ENCODE data around the gene ZNF473.

Gene ZNF473

GRCh38 chr19:49997709-49998108 lies 28.1 kb upstream of the ZNF473 start:
- no peak for TF ChIP-seq FOXP2 (optimal IDR thresholded peaks at IDR 0.05; ENCODE audit: borderline replicate concordance, extremely low read depth, extremely low read length, insufficient read depth)
- no peak for TF ChIP-seq SIN3A (IDR thresholded peaks at IDR 0.05; ENCODE audit: borderline replicate concordance, insufficient read depth, low read length)
- no peak for TF ChIP-seq TAF1 (IDR thresholded peaks at IDR 0.05; ENCODE audit: borderline replicate concordance, insufficient read depth, low read length)
- no peak for TF ChIP-seq REST (IDR thresholded peaks at IDR 0.05; ENCODE audit: insufficient read depth in 1 of 2, low read depth in 2 of 2, low read length in 2 of 2)
- no peak for TF ChIP-seq POLR2AphosphoS5 (IDR thresholded peaks at IDR 0.05; ENCODE audit: low read depth, low read length)

GRCh38 chr19:49999371-50000010 lies 26.3 kb upstream of the ZNF473 start:
- TF ChIP-seq FOXP2 (optimal IDR thresholded peaks at IDR 0.05; ENCODE audit: borderline replicate concordance, extremely low read depth, extremely low read length, insufficient read depth) (no peak), REST (IDR thresholded peaks at IDR 0.05; ENCODE audit: insufficient read depth in 1 of 2, low read depth in 2 of 2, low read length in 2 of 2) (no peak), SIN3A (IDR thresholded peaks at IDR 0.05; ENCODE audit: borderline replicate concordance, insufficient read depth, low read length) (no peak), POLR2AphosphoS5 (IDR thresholded peaks at IDR 0.05; ENCODE audit: low read depth, low read length) (no peak), TAF1 (IDR thresholded peaks at IDR 0.05; ENCODE audit: borderline replicate concordance, insufficient read depth, low read length) (no peak)

- TF ChIP-seq REST (IDR thresholded peaks at IDR 0.05; ENCODE audit: insufficient read depth in 1 of 2, low read depth in 2 of 2, low read length in 2 of 2) (no peak), SIN3A (IDR thresholded peaks at IDR 0.05; ENCODE audit: borderline replicate concordance, insufficient read depth, low read length) (no peak), POLR2AphosphoS5 (IDR thresholded peaks at IDR 0.05; ENCODE audit: low read depth, low read length) (no peak), TAF1 (IDR thresholded peaks at IDR 0.05; ENCODE audit: borderline replicate concordance, insufficient read depth, low read length) (no peak), FOXP2 (optimal IDR thresholded peaks at IDR 0.05; ENCODE audit: borderline replicate concordance, extremely low read depth, extremely low read length, insufficient read depth) (no peak)
Measured at GRCh38 chr19:50000038-50000840, 25.6 kb upstream of the ZNF473 start.

- TF ChIP-seq POLR2AphosphoS5 (IDR thresholded peaks at IDR 0.05; ENCODE audit: low read depth, low read length) (no peak), TAF1 (IDR thresholded peaks at IDR 0.05; ENCODE audit: borderline replicate concordance, insufficient read depth, low read length) (no peak), SIN3A (IDR thresholded peaks at IDR 0.05; ENCODE audit: borderline replicate concordance, insufficient read depth, low read length) (no peak), FOXP2 (optimal IDR thresholded peaks at IDR 0.05; ENCODE audit: borderline replicate concordance, extremely low read depth, extremely low read length, insufficient read depth) (no peak), REST (IDR thresholded peaks at IDR 0.05; ENCODE audit: insufficient read depth in 1 of 2, low read depth in 2 of 2, low read length in 2 of 2) (no peak)
Measured at GRCh38 chr19:50000841-50001557, 24.8 kb upstream of the ZNF473 start.
